Hematopoietic multipotent progenitor cell treated with erythropoietin and hydrocortisone succinate and interleukin-3 and kit ligand, for 15 days (in vitro differentiated cells): ENCODE results near the gene ASB1.
A peak's percentile ranks its signal among the peaks of the same experiment; 100 is the strongest.
"Not testable (repeated sequence)": the region's sequence is repeated elsewhere in the genome, so short reads cannot be mapped to it uniquely, and the experiment has no call there.

Experiments used
- DNase-seq: peaks from one replicate; pipeline ENCODE4 v3.0.0-alpha.2; 2015; ENCODE audit warnings: low spot score

ASB1 gene

DNA sequence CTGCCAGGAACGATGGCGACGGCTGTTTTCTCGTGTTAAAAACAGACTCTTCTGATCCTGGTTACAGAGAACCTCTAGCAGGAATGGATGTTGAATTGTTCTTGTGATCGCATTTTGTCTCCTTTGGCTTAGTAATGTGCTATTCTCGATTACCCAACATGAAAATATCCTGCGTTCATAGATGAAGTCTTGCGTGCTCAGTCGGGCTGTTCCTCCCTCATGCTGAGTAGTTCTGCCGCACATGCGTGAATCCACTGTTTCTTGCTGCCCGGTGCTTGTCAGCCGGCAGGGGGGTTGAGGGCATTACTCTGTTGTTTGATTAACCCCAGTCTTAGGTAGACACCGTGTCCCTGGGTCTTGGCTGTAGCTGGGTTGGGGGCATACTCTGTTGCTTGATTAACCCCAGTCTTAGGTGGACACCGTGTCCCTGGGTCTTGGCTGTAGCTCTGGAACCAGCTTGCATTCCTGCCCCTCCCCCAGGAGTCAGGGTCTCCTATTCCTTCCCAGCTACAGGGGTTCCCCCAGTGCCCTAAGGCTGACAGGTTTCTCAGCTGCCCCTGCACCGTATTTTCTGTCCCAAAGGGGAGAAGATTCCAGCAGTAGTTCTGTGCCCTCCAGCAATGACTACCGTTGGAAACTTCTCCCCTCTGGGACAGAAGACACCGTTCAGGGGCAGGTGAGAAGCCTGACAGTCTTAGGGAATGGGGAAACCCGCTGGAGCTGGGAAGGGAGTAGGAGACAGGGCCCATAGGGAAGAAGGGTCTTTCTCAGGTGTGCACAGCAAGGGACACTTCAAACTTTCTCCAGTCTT, 22.1 kb upstream of the ASB1 start:
- DNase-seq = no peak

DNA sequence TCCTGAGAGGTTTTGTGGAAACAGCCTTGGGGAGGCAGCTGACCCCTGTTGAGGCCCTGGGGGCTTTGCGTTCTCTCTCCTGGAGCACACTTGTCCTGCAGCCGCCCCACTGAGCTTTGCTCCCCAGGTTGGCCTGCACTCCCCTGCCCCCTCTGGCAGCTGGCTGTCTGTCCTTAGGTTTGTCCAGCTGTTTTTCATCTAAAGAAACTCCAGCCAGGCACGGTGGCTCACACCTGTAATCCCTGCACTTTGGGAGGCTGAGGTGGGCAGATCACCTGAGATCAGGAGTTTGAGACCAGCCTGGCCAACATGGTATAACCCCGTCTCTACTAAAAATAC, 21.5 kb upstream of the ASB1 start:
- not testable (repeated sequence) for DNase-seq

DNA sequence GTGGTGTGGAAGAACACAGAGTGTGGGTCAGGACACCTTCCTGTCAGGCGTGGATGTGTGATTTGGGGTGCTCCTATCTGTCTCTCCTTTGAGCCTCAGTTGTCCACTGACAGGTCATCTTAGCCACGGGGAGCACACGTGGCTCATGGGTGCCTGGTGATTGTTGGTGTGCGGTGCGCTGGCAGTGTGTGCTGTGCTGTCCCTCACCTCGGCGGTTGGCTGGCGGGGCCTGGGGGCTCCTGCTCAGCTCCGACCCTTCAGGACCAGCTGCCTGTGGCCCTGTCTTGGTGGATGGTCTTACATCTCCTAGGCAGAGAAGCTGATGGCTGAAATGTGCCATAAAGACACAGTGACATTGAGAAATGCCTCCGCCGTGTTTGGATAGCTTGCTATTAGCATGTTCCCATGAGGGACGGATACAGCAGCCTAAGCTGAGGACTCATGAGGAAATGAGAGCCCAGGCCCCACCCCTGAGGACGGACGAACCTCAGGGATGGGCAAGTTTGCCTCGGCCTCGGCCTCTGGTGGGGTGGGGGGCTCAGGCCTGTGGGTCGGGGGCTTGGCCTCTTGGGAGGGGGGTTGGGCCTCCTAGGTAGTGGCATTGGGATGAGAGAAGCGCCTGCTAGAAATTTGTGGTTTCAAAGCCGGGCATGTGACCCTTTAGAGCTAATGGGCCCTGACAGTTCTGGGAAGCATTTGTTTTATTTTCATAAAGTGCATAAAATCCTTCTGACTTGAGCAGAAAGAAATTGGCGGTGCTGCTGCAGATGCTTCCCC, 20.3 kb upstream of the ASB1 start:
- no peak for DNase-seq

DNA sequence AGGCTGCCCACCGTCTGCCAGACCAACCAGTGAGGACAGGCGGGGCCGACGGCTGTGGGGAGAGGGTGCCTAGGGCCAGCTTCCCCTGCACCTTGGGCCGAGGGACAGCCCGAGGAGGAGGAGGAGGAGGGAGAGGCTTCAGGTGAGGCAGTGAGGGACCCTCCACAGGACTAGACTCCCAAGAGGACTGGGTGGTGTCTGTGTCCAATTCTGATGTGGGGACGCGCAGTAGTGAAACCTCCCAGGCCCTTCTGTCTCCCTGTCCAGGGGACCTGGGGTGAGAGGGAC, 19.8 kb upstream of the ASB1 start:
- no peak for DNase-seq

DNA sequence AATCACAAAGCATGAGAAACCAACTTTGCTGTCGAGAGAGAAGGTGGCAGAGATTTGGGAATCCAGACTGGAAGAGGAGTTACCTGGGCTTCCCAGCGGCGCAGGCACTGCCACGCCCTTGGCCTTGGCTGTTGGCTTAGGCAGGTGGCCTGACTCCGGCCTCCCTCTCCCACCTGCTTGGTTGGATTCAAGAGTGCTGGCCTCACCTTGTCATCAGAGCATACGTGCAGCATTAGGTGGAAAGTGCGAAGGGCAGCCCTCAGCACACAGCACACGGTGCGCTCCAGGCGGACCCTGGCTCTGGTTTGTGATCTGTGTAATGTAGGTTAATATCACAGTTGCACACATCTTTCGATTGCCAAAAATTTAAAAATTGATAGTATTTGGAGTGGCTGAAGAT, 19.2 kb upstream of the ASB1 start:
- DNase-seq = no peak

DNA sequence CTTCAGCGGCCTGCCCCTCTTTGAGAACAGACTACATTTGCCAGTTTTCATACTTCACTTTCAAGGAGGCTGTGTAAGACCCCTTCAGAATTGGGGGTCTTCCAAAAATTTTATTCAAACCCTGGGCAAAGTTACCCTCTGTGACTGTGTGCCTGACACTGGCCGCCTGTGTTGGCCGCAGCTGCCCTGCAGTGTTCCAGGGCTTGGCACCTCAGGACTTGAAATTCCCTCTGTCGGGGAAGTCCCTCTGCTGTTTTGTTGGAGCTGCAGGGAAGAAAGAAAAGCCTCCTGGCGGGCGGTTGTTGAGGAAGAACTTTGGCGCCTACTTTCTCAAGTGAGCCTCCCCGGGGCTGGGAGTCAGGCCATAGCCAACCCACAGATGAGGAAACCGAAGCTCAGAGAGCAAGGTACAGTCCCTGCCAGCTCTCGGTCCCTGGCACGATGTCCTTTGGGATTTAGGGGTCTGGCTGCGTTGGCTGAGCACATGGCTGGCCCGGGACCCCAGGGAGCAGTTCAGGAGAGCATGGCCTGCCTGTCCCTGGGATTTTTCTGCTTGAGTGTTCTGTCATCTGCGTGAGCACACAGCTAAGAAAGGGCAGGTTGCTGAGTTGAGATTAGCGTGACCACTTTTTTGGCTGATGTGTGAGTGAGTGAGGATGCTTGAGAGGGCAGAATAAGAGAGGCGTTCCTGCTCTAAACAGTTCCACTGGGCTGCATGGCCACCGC, 17.9 kb upstream of the ASB1 start:
- DNase-seq = no peak

DNA sequence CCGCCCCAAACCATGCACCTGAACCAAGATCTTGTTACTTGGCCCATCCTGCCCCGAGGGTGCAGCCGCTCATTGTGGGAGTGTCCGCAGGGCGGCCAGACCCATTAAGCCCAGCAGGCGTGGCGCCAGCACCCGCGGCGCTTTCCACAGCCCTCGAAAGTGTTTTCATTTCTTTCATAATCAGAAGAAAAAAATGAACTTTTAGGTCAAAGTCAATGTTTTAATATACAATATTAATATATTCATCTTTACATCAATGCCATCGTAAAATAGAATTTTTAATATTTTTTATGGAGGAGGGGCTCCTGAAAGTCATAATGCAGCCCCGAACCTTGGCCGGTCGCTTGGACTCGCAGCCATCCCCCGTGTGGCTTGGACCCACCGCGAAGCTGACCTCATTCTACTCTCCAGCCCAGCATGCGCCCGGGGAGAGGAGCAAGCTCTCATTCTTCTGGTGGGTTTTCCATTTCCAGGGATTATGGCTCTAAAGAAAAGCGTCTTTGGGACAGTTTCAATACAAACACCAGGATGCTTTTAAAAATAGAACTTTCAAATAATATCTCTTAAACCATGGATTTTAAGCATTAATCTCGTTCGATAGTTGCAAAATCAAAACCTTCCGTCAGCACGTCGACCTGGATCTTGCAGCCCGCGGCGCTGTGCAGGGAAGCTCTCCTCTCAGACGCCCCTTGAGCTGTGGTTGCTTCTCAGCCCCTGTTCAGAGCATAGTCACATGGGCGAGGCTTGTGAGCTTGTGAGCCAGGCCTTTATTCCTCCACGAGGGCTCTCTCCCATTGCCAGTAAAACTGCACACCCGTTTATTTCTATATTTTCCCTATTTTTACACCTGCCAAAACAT, 17.2 kb upstream of the ASB1 start:
- DNase-seq = no peak

DNA sequence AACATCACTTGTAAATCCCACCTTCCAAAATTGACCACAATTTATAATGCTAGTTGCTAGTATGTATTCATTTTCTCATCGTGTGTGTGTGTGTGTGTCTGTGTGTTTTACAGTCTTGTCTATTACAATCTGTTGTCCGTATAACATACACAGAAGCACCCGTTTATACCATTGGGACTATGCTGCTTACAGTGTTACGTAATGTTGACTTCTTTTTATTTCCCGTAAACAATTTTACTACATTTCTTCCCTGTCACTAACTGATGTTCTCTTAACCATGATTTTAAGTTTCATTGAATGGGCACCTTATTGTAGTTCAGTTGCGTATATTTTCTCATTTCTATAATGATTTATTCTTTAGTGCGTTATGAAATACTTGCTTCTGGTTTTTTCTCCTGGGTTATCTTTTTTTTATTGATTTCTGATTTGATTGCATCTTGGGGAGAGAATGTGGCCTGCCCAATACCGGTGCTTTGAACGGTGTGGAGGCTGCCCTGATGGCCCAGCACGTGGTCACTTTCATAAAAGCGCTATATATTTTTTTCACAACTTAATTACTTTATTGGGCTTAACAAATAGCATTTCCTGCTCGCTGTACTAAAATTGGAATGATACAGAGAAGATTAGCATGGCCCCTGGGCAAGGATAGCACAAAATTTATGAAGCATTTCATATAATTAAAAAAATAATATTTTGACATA, 14.5 kb upstream of the ASB1 start:
- DNase-seq = no peak

DNA sequence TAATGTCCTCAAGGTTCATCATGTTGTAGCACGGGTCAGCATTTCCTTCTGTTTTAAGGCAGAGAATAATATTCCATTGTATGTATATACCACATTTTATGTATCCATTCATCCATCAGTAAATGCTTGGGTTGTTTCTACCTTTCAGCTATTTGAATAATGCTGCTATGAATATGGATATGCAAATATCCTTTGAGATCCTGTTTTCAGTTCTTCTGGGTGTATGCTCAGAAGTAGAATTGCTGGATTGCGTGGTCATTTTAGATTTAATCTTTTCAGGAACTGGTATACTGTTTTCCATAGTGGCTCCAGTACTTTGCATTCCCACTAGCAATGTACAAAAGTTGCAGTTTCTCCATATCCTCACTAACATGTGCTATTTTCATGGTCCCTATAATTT, 13.4 kb upstream of the ASB1 start:
- no peak for DNase-seq

DNA sequence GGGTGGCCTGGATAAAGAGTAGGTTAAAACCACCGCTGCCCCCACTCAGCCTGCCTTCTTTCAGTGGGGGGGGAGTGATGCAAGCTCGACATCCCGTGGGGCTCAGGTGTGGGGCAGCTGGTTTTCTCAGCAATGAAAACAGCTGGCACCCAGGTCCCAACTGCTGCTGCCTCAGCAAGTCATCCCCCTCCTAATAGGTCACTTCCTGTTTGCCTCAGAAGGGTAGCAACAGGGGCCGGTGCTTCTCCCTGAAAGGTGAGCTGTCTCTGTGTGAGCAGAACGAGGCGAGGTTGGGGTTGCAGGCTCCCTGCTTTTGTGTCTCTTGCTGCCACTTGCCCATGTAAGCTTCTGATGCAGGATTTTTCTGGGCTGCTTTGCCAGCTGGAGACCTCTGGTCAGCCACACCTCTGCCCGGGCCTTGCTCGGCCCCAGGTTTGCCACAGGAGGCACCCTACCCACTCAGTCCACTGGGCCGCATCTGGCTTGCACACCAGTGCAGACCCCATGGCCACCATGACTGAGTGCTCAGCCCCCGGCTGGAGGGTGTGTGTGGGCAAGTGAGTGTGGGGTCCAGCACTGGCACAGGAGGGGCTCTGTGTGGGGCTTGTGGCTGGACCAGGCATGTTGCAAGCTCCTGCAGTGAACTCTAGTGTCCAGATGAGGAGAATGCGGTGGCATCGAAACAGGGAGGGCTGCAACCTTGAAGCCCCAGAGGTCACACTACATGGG, 11.5 kb upstream of the ASB1 start:
- no peak for DNase-seq

DNA sequence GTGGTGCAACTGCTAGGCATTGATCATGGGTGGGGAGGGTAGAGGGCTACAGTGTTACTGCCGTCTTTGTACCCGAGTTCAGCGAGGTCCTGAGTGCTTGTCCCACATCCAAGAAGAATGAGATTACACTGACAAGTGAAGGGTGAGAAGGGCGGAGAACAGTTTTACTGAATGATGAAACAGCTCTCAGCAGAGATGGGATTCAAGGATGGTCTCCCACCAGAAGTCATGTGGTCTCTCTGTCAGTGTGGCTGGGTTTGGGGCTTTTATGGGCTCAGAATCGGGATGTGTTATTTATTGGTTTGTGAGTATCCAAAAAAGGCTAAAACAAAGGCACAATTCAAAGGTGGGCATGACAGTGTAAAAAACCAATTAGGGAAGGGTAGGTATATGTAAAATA, 10.8 kb upstream of the ASB1 start:
- no peak for DNase-seq

DNA sequence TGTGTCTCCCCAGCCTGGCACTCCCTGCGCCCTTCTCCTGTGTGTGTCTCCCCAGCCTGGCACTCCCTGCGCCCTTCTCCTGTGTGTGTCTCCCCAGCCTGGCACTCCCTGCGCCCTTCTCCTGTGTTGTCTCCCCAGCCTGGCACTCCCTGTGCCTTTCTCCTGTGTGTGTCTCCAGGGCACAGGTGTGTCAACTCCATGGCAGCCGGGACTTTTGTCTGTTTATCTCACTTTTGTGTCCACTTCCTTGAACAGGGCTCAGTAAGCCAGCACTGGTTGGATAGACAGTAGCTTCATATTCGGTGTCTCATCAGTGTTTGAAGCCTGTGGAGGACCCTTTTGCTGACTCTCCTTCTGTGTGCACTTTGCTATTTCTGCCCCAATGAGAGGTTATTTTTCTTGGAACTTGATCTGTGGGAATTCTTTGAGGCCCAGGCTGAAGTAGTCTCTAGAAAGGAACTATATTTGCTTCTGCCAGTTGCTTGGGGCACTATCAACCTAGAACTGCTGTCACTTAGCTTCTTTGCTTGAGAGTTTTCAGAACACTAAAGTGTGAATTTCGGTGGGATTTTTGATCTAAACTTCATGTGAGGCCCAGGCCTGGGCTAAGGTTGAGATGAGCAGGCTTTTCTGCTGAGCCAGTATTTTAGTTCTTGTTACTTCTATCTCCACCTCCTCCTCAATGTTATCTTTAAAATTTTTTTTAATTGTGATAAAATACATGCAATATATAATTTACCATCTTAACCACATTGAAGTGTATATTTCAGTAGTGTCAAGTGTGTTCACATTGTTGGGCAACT, 8.3 kb upstream of the ASB1 start:
- DNase-seq = peak; percentile 27

DNA sequence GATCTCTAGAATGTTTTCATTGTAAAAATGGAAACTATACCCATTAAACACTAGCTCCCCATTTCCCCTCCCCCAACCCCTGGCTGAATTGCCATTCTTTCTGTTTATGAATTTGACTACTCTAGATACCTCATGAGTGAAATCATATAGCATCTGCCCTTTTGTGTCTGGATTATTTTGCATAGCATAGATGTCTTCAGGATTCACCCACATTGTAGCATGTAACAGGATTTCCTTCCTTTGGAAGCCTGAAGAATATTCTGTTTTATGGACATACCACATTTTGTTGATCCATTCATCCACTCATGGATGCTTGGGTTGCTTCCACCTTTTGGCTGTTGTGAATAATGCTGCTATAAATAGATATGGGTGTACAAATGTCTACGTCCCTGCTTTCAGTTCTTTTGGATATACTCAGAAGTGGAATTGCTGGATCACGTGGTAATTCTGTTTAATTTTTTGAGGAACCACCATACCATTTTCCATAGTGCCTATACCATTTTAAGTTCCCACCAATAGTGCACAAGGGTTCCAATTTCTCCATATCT, 7.7 kb upstream of the ASB1 start:
- no peak for DNase-seq

DNA sequence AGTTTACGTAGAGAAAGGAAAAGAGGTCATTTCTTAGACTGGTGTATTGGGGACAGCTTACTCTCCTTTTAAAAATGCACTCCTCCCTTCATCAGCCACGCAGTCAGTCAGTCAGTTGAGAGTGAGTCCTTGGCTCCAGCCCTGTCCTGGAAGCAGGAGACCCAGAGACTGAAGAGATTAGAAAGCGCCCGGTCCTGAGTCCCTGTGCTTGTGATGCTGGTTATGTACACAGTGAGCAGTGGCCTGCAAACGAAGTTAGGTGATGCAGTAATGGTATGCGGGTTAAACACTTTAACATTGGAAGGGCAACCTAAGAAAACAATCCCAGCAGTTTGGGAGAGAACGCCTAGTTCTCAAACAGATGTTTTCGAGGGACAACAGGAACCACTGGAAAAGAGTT, 6.3 kb upstream of the ASB1 start:
- DNase-seq = peak; percentile 25

DNA sequence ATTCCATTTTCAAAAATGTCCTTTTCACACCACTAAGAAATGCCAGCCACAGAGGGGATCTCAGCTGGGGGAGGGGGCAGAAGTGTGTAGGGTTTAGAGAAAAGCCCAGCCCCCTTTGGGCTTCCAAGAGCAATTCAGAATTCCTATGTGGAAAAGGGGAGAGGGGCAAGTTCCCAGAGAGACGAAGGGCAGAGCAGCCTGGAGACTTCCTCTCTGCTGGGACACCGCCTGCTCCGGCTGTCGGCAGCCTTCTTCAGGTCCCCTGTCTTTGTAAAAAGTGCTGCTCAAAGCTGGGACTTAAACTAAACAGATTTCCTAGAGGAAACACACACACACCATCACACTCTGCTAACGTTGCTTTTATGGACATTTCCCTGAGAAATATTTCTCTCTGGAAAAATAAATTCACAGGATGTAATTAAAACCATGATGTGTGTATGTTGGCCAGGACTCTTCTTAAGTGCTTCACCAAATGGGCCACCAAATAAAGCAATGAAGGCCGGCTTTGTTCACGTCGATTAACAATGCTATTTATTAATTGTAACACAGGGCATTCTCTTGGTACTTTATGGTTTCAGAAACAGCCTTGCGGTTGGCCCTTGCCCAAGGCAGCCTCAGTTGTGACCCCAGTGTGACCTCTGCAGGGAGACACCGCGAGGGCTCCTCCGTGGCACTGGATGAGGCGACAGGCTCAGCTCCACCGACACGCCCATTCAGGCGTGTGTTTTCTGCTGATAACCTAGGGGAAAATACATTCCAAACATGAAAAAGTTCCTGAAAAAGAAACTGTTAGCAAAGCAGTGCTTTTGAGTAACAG, 5.6 kb upstream of the ASB1 start:
- DNase-seq = peak; percentile 96

DNA sequence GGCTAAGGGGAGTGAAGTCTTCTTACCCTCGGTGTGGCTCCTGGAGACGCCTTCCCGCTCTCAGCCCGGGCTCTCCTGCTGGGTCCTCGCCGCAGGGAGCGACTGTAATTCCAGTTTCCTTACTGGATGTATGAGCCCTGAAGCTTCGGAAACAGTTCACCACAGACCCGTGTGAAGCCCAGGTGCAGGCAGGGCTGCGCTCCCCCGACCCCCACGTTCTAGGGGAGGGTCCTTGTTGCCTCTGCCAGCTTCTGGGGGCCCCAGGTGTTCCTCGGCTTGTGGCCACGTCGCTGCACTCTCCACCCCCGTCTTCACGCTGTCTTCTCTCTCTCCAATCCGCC, 5.1 kb upstream of the ASB1 start:
- DNase-seq = no peak

DNA sequence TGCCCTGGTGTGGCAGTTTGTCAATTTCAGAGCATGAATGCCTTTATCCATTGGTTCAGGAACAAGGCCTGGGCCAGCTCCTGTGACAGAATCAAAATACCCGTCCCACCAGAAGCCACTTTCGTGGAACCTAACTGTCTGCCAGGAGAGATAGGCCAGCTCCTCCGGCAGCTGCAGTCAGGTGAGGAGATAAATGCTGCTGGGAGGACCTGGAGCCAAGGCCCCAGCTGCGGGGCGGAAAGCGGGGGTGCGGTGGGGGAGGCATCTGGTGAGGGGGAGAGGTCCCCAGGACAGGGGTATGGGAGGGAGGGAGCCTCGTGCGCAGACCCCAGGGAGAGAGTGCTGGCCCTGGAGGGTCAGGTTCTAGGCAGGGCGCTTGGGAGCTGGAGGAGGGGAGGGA, 4.4 kb upstream of the ASB1 start:
- DNase-seq = peak; percentile 93

DNA sequence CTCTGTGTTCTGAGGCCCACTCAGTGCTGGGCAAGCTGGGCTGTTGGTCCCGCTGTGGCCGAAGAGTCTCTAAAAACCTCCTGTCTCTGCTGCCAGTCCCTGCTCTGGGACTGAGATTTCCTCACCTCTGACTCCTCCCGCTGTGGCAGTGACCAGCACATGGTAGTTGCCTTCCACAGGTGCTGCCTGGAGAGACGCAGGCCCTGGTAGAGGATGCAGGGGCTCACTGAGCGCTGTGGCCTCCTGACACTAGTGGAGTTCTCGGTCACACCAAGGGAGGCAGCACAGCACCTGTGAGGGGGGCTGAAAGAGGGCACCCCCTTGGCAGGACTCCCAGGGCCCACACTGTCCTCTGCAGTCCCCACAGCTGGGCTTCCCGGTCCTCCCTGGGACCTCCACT, 3.8 kb upstream of the ASB1 start:
- peak; percentile 37 for DNase-seq
